ENCODE results near the gene CXCL1. TPM values are rescaled to one million over a fixed set of nuclear protein-coding genes. Genes with fewer than 3 reads are reported as not detected.

The CXCL1 gene
- total and polyA plus RNA-seq, 5 donors from 2014 or later = not detected

Other genes starting within 250 kb of the CXCL1 start
- gene RASSF6, start 249.0 kb upstream of the CXCL1 start, total RNA-seq = not detected
- gene RASSF6, start 249.0 kb upstream of the CXCL1 start, polyA plus RNA-seq = under 1 TPM in 2 of 4 donors, not detected in 2; 0.15 to 0.31 TPM
- gene CXCL8, start 128.8 kb upstream of the CXCL1 start, total RNA-seq = 0.52 TPM
- under 1 TPM in 2 of 4 donors, not detected in 2; 0.14 to 0.31 TPM for gene CXCL8, start 128.8 kb upstream of the CXCL1 start, polyA plus RNA-seq
- gene CXCL6, start 32.7 kb upstream of the CXCL1 start, total RNA-seq = not detected
- not detected for gene CXCL6, start 32.7 kb upstream of the CXCL1 start, polyA plus RNA-seq
- gene PF4V1, start 16.1 kb upstream of the CXCL1 start, total RNA-seq = 3.0 TPM
- not detected for gene PF4V1, start 16.1 kb upstream of the CXCL1 start, polyA plus RNA-seq
- 62.5 TPM for gene PF4, start 112.6 kb downstream of the CXCL1 start, total RNA-seq
- gene PF4, start 112.6 kb downstream of the CXCL1 start, polyA plus RNA-seq = not detected
- gene PPBP, start 118.8 kb downstream of the CXCL1 start, total RNA-seq = 173 TPM
- gene PPBP, start 118.8 kb downstream of the CXCL1 start, polyA plus RNA-seq = under 1 TPM in 1 of 4 donors, not detected in 3; 0.29 TPM
- 0.59 TPM for gene CXCL5, start 129.3 kb downstream of the CXCL1 start, total RNA-seq
- gene CXCL5, start 129.3 kb downstream of the CXCL1 start, polyA plus RNA-seq = not detected
- gene CXCL3, start 169.3 kb downstream of the CXCL1 start, total RNA-seq = not detected
- gene CXCL3, start 169.3 kb downstream of the CXCL1 start, polyA plus RNA-seq = not detected
- 0.64 TPM for gene CXCL2, start 229.8 kb downstream of the CXCL1 start, total RNA-seq
- gene CXCL2, start 229.8 kb downstream of the CXCL1 start, polyA plus RNA-seq = not detected

All from CD4-positive, CD25-positive, alpha-beta regulatory T cell (primary cell).